ENCODE results near the gene LTB4R2.

LTB4R2 gene

GRCh38 chr14:24339284-24340151 lies 29.6 kb downstream of the LTB4R2 start, which contains the start of gene RIPK3:
Gene RIPK3 (minus strand): TSS chr14:24339991. CDS start chr14:24339826, 165 bp downstream.
- Histone ChIP-seq H3K36me3 (ENCODE audit: control insufficient read depth, insufficient read depth, low read length) (no peaks in the 10 kb centered on the region; the same call in none of the 2 replicates), H3K4me3 (replicated peaks; ENCODE audit: low read depth, low read length) (peak within 1 kb of the TSS; percentile 84), H3K27me3 (replicated peaks; ENCODE audit: control insufficient read depth, insufficient read depth, low read length) (no peaks in the 10 kb centered on the region)
- no peak for TF ChIP-seq CTCF (IDR thresholded peaks at IDR 0.05; ENCODE audit: insufficient read depth, low read length, poor library complexity, severe bottlenecking)
- peak; percentile 66 for DNase-seq (ENCODE audit: extremely low read depth, insufficient read length)

GRCh38 chr14:24340606-24341005 lies 30.7 kb downstream of the LTB4R2 start:
- no peaks in the 10 kb centered on the region; the same call in none of the 2 replicates for H3K36me3 ChIP-seq (ENCODE audit: control insufficient read depth, insufficient read depth, low read length)
- no peak overlapping the region for H3K4me3 ChIP-seq (replicated peaks; ENCODE audit: low read depth, low read length)
- no peak for DNase-seq (ENCODE audit: extremely low read depth, insufficient read length)
- TF ChIP-seq CTCF (IDR thresholded peaks at IDR 0.05; ENCODE audit: insufficient read depth, low read length, poor library complexity, severe bottlenecking): no peak
- no peaks in the 10 kb centered on the region for H3K27me3 ChIP-seq (replicated peaks; ENCODE audit: control insufficient read depth, insufficient read depth, low read length)

- Histone ChIP-seq H3K4me3 (replicated peaks; ENCODE audit: low read depth, low read length) (no peak overlapping the region), H3K27me3 (replicated peaks; ENCODE audit: control insufficient read depth, insufficient read depth, low read length) (no peaks in the 10 kb centered on the region), H3K36me3 (ENCODE audit: control insufficient read depth, insufficient read depth, low read length) (no peaks in the 10 kb centered on the region; the same call in 1 of the 2 replicates)
- no peak for TF ChIP-seq CTCF (IDR thresholded peaks at IDR 0.05; ENCODE audit: insufficient read depth, low read length, poor library complexity, severe bottlenecking)
- DNase-seq (ENCODE audit: extremely low read depth, insufficient read length): no peak
Observed at GRCh38 chr14:24342889-24343288, 32.9 kb downstream of the LTB4R2 start.

- no peaks in the 10 kb centered on the region for H3K36me3 ChIP-seq (ENCODE audit: control insufficient read depth, insufficient read depth, low read length)
- no peaks in the 10 kb centered on the region for H3K27me3 ChIP-seq (replicated peaks; ENCODE audit: control insufficient read depth, insufficient read depth, low read length)
- no peak for TF ChIP-seq CTCF (IDR thresholded peaks at IDR 0.05; ENCODE audit: insufficient read depth, low read length, poor library complexity, severe bottlenecking)
- DNase-seq (ENCODE audit: extremely low read depth, insufficient read length): no peak
- no peak overlapping the region for H3K4me3 ChIP-seq (replicated peaks; ENCODE audit: low read depth, low read length)
Observed at GRCh38 chr14:24343795-24344660, 34.1 kb downstream of the LTB4R2 start.

- no peak for DNase-seq (ENCODE audit: extremely low read depth, insufficient read length)
- no peaks in the 10 kb centered on the region for H3K36me3 ChIP-seq (ENCODE audit: control insufficient read depth, insufficient read depth, low read length)
- TF ChIP-seq CTCF (IDR thresholded peaks at IDR 0.05; ENCODE audit: insufficient read depth, low read length, poor library complexity, severe bottlenecking): no peak
- H3K27me3 ChIP-seq (replicated peaks; ENCODE audit: control insufficient read depth, insufficient read depth, low read length): no peaks in the 10 kb centered on the region; the same call in 1 of the 2 replicates
- no peak overlapping the region for H3K4me3 ChIP-seq (replicated peaks; ENCODE audit: low read depth, low read length)
Observed at GRCh38 chr14:24347134-24347533, 37.2 kb downstream of the LTB4R2 start.
